GM04503 (cell line): ENCODE measurements around the gene CTBP1.
"Not testable (repeated sequence)": the region's sequence is repeated elsewhere in the genome, so short reads cannot be mapped to it uniquely, and the experiment has no call there.

Source experiments
- DNase-seq: peaks from one replicate; pipeline ENCODE4 v3.0.0-alpha.2; 2012; ENCODE audit warnings: low read depth

Gene CTBP1

DNA sequence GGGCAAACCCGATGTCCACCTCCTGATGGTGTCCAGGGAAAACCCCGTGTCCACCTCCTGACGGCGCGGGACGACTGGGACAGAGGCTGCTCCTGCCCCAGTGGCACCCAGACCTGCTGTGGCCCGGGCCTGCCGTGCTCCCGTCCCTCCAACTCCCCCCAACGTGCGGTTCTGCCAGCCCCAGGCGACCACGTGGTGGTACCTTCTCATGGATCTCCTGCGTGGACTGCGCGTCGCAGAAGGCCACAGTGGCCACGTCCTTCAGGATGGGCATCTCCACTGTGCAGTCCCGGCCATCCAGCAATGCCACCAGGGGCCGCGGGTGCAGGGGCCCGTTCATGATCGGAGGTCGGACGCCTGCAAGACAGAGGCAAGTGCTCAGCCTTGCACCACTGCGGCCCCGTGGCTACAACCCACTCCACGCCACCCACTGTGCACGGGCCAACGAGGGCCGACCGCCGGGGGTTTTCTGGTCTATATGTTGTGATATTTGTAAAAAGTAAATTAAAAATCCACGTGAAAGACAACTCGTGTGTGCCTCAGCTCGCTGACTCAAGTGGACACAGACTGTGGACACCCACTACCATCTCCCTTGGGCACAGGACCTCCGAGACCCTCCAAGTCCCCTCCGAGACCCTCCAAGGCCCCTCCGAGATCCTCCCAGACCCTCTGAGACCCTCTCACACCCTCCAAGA is 10.8 kb downstream of the CTBP1 start:
- no peak for DNase-seq

DNA sequence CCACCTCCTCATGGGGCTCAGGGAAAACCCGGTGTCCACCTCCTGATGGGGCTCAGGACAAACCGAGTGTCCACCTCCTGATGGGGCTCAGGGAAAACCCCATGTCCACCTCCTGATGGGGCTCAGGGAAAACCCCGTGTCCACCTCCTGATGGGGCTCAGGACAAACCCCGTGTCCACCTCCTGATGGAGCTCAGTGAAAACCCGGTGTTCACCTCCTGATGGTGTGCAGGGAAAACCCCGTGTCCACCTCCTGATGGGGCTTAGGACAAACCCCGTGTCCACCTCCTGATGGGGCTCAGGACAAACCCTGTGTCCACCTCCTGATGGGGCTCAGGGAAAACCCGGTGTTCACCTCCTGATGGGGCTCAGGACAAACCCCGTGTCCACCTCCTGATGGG is 11.7 kb downstream of the CTBP1 start:
- DNase-seq = not testable (repeated sequence)

DNA sequence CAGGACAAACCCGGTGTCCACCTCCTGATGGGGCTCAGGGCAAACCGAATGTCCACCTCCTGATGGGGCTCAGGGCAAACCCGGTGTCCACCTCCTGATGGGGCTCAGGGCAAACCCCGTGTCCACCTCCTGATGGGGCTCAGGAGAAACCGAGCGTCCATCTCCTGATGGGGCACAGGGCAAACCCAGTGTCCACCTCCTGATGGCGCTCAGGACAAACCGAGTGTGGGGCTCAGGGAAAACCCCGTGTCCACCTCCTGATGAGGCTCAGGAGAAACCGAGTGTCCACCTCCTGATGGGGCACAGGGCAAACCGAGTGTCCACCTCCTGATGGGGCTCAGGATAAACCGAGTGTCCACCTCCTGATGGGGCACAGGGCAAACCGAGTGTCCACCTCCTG is 12.1 kb downstream of the CTBP1 start:
- DNase-seq = not testable (repeated sequence)

DNA sequence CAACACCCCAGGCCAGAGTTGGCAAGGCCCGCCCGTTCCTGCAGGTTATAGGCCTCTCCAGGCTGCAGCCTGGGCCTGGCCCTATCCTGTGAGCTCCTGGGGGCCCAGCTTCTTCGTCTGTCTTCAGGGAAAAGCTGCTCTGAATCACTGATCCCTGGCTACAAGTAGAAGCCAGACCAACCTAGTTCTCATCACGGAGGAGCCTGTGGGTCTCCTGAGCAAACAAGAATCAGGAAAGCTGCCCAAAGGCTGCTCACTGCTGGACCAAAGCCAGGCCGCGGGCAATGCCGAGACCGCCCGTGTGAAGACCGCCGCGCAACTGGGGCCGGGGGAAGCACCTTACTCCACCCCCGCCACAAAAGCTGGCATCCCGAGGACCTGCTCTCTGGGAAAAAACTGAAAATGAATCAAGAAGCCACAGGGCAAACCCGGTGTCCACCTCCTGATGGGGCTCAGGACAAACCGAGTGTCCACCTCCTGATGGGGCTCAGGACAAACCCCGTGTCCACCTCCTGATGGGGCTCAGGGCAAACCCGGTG is 12.8 kb downstream of the CTBP1 start:
- DNase-seq = no peak

DNA sequence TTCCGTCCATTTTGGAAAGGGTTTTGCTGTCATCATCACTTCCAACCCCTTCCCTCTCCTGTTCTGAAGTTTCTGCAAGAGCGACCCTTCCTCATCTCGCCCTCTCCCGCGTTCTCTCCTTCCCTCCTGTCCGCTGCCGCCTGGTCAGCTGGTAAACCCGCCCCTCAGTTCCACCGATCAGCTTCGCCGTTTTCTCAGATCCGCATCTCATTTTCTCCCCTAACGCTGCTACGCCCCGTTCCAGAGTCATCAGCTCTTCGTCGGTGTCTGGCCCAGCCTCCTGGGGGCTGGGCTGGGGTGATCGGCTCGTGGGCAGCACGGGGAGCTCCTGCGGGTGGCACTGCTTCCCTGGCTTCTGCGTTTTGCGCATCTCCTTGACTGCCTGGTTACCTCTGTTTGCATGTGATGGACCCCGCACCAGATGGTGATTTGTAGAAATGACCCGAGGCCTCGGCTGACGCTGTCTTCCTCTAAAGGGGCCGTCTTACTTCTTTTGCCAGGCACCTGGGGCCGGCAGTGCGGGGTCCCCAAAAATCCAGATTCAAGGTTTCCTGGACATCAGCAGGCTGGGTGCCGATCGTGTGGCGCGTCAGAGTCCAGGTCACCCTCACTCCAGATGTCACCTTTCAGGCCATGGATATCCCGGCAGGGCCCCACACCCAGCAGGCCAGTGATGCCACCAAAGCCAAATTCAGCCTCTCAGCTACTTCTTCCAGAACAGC is 13.4 kb downstream of the CTBP1 start:
- no peak for DNase-seq

DNA sequence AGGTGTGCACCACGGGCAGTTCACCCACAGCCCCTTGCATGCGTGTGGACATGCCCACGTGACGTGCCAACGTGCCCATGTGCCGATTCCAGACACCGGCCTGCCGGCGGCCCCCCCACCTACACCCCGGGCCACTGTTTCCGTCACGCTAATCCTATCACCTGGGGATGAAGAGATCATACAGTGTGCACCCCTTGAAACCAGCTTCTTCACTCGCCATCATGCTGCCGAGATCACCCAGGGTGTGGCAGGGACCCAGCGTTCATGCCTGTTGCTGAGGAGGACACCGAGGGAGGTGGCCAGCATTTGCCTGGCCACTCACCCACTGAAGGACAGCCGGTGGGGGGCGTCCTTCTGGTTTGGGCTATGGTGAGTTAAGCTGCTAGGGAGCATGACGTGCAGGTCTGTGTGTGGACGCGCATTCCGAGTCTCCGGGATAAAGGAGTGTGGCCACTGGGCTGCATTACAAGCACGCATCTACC is 14.1 kb downstream of the CTBP1 start:
- no peak for DNase-seq

DNA sequence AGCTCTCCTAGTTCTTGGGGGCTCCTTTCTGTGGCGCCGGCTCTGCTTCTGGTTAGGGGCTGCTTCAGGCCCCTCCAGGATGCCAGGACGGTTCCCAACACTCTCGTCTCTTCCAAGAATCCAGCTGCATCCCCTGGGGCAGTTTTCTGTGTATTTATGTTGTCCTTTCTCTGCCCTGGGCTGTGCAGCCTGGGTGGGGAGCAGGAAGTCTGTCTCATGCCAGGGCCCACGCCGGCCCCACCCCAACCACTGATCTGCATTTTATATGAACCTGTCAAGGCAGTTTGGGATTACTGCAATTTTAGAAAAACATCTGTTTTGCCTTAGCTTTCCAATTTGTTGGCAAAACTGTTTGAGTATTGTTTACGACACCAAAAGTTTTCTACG is 14.6 kb downstream of the CTBP1 start:
- DNase-seq = no peak

DNA sequence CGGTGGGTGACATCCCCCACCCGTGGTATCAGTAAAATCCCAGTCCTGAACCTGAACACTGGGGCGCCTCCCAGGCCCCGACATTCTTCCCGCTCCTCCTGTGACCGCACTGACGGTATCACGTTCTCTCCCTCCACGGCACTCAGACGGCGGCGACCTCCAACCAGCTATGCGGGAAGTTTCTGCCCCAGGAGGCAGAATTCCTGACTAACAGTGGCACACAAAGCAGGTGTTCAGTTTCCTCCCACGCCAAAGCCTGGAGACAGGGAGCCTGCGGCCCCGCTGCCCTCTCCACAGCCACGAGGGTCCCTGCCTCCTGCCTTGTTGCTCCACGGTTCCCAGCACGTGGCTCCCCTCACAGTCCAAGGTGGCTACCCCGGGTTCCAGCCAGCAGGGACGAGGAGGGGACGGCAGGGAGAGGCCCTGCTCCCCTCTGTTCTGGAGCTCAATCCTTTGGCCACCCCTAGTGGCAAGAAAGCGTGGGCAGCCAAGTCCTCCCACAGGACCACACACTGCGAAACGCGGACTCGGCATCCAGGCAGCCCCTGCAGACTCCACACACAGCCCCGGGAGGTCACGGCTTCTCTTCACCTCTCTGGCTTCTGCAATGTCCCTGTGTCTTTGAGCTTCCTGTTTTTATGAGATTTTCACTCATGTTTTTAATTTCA is 15.2 kb downstream of the CTBP1 start:
- DNase-seq = no peak

DNA sequence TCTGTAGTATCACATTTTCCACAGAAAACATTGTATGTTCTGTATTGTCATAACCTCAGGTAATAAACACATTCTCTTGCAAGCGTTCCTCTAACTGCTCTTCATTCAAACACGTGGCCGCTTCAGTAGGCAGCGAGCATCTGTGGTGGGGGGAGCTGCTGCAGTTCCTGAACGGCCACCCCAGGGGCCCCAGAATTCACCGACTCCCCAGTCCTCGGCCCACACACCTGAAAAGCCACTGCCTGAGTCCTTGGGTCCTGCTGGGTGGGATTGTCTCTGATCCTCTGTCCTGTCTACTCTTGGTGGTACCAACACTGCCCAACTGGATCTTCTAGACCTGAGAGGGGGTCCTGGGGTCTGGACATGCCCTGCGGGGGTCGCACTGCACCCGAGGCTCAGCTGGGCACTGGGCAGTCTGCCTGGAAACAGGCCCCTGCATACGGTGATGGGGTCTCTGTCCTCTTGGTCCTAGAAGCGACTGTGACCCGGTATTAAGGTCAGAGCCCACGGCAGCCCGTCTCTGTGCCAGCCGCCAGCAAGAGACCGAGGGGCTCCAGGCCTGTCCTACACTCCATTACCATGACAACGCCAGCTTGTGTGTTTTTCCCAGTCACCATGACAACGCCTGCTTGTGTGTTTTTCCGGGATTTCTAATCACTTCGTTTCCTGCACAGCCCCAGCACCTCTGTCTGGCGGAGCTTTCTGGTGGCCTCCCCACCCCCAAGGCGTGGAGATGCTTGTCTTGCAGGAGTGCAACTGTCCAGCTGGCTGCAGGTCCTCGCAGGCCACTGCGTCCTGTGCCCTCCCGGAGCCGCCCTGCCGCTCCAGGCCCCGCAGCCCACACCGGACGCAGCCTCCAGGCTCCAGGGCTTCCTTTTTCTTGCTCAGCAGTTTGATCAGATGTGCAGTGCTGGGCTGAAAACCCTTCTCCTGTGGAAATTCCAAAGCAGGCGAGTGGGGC is 16.0 kb downstream of the CTBP1 start:
- DNase-seq = no peak

DNA sequence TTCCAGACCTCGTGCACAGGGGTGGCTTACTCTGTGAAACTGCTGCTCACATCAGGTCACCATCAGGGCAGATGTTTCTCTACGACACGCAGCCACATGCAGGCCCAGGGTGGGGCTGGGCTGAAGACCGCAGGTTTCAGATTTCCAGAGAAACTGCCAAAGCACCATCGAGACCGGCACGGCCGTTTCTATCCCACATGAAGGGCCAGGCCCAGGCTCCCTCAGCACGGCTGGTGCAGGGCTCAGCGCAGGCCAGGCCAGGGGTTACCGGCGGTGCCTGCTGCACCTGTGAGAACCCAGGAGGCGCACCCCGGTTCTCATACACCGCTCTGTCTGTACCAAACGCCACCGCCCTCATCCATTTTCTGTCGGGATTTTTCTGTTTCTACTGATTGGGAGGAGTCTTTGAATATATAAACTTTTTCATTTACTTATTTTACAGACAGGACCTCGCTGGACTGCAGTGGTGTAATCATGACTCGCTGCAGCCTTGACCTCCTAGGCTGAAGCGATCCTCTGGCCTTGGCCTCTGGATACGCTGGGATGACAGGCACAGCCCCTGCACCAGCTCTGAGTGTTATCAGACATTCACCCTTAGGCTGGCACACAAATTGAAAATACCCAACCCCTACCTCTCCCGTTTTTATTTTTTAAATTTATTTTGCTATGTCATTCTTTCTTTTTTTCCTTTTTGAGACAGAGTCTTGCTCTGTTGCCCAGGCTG is 17.1 kb downstream of the CTBP1 start:
- DNase-seq = no peak

DNA sequence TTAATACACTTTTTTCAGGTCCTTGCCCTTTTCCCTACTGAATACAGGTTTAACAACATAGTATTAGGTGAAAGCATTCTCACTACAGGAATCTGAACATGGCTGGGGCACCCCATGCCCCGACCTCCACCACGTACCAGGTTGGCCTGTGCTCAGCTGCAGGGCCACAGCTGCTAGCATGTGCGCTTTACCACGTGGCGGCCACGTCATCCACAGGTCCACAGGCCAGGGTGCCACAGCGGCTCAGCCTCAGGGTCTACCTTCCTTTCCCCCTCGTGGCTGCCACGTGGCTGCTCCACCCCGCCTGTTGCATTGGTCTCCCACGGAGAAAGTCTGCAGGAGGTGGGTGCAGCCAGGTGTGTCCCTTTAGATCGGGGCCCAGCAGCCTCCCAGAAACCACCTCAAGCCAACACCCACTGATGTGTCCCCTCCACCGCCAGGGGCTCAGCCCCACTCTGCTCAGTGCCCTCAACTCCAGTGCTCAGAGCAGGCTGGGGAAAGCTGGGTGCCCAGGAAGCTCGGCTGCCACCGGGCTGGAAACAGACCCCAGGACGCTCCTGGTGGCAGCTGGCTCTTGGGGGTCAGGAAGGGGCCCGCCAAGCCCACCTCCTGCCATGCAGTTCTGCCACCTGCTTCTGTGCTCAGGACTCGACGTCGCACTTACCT is 17.8 kb downstream of the CTBP1 start:
- no peak for DNase-seq

DNA sequence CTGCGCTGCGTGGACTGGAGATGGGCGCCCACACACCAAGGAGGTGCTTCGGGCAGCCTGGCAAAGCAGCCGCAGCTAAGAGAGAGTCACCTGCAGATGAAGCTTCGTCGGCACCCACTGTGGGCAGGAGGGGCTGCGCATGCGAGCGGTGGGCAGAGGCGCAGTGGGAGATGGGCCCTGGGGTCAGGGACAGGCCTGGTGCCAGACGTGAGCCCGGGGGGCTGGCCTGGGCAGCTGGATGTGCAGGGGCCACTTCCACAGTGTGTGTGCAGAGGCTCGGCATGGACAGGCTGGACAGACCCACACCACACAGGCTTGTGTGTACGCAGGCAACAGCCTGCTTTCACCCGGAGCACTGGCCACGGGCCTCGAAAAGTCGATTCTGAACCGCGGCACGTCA is 18.6 kb downstream of the CTBP1 start:
- no peak for DNase-seq

DNA sequence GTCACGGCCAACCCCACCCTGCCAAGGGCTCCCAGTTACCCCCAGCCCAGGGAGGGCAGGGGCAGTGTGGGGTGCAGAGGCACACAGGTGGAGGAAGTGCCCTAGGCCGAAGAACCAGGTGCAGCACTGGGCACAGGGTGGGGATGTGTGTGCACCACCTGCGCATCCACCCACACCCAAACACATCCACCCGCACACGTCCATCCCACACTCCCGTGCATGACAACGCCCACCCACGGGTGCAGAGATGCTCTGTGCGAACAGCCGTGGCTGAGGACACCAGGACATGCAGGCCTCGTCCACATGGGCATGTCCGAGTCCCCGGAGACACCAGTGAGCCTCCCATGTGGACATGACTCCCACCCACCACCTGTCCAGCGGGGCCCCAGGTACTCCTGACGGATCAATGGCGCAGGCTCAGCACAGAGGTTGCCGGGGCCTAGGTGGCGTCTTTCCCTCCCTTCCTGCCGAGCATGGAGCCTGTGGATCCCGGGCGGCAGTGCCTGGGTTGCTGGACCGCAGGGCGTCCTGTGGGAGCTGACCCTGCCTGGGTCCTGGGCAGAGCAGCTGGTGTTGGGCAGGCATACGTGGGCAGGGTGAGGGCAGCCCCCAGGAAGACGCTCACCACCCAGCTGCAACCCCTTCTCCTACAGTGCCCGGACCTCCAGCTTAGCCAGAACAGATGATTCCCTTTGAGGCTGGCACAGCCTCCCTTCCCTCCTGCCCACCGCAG is 19.6 kb downstream of the CTBP1 start:
- DNase-seq = no peak

DNA sequence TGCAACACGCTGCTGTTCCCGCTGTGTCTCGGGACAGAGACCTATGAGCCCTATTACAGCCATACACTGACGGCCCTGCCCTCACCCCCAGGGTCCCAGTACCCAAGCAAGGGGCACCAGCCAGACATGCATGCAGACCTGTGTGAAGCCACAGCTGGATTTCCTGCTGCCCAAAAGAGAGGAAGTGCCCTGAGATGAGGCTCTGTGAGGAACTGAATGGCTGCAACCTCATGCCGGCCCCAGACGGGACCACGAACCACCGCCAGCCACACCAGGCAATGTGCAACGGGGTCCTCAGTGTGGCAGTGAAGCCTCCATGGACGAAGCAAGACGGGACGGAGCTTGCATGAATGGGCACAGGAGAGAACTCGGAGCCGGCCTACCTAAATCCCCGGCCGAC is 21.1 kb downstream of the CTBP1 start:
- DNase-seq = no peak

DNA sequence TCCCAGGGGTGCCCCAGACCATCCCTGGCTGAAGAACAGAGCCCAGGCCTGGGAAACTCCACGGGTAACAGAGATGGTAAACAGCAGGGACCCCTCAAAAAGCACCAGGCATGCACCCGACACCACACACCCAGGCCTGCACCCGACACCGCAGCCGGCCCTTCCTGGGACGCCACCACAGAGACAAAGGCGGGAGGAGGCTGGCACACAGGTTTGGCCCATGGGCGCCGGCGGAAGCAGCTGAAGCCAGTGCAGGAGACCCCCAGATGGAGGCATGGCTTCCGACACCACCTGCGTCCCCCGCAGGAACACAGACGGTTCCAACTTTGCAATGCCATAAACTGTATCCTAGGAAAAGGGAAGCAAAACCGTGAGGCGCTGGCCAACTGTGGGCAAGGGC is 22.3 kb downstream of the CTBP1 start:
- DNase-seq = no peak

DNA sequence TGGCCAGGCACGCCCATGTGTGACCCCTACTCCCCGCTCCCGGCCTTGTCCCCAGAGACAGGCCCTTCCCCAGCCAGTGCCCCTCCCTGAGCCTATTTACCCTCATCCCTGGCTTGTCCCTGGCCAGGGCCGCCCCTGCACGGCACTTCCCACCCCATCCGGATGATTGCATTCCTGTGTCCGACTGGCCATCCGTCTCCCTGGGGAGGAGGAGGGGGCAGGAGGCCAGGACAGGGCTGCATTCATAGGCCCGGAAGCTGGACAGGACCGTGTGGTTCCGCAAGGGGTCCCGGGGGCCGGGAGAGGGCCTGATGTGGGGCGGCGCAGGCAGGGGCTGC is 22.8 kb downstream of the CTBP1 start:
- no peak for DNase-seq

DNA sequence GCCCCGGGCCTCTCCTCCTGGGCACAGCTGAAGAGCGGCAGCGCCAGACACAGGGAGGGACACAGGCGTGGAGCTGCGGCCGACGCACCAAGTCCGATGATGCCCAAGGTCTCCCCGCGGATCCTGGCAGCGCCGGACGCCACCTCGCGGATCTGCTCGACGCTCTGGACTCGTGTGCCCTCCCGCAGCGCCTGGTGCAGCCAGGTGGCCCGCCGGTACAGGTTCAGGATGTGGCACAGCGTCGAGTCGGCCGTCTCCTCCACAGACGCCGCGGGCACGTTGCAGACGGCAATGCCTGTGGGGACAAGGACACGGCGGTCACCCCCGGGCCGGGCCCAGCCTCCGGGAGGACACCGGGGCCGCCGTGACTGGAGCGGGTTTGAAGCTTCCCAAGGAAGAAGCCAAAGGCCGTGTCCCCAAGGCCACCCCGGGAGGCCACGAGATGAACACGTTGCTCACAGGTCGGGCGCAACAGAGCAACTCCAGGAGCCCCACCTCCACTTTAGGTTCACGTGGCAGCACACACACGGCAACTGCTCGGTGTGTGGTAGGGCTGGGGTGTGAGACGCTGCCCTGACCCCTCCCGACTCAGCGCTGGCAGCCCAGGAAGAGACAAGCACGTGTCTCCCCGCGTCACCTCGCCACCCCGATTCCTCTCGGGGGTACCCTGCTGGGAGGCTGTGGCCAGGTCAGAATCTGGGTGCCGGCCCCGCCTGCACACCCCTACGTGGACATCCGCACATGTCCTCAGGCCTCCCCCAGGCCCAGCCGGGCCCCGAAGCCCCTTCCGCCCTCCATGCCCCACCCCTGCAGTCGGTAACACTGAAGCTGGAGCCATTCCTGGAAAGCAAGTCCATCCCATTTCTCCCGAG is 23.4 kb downstream of the CTBP1 start:
- no peak for DNase-seq

DNA sequence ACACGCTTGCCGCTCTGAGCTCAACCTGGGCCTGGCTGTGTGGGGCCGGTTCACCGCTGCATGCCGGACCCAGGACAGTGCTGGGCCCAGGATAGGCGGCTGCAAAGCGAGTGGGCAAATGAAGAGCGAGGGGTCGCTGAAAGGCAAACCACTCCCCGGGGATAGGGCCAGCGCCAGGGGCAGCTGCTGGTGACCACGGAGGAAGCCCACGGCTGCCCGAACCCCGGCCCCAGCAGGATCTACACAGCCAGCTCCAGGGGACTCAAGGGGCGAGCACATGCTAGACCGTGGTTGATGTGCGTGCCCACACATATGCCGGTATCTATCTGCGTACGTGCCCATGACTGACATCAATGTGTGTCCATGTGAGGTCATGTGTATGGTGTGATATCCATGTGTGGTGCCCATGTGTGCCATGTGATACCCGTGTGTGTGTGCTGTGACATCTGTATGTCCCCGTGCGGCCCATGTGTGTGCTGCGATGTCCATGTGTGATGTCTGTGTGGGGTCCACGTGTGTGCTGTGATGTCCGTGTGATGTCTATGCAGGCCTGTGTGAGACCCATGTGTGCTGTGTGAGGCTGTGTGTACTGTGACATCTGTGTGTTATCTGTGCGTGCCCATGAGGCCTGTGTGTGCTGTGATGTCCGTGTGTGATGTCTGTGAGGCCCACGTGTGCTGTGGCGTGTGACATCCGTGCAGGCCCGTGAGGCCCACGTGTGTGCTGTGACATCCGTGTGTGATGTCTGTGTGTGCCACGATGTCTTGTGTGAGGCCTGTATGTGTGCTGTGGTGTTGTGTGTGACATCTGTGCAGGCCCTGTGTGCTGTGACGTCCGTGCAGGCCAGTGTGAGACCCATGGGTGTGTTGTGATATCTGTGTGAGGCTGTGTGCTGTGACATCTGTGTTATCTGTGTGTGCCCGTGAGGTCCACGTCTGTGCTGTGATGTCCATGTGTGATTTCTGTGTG is 24.8 kb downstream of the CTBP1 start:
- DNase-seq = no peak
